Measurements from ENCODE around the gene CDC25B. TPM values are rescaled to one million over a fixed set of nuclear protein-coding genes. Genes with fewer than 3 reads are reported as not detected.
A peak's percentile ranks its signal among the peaks of the same experiment; 100 is the strongest.

Gene CDC25B
- total RNA-seq, 1 donor from 2014 or later = 46.5 TPM

- no peak overlapping the region for H3K27ac Mint-ChIP-seq (ENCODE audit: unreplicated experiment)
- H3K36me3 Mint-ChIP-seq (ENCODE audit: low read depth) = no peaks in the 10 kb centered on the region
- no peaks in the 10 kb centered on the region for H3K27me3 Mint-ChIP-seq (ENCODE audit: low read depth)
- TF ChIP-seq CTCF (conservative IDR thresholded peaks at IDR 0.05) = peak; percentile 73
- peak; percentile 58 for DNase-seq (ENCODE audit: low read depth, low spot score)
- H3K4me3 Mint-ChIP-seq = peak overlapping the region; percentile 97
- peaks cover 29% of the 10 kb centered on the region for H3K4me1 Mint-ChIP-seq
- H3K9me3 Mint-ChIP-seq = no peaks in the 10 kb centered on the region
Observed at GRCh38 chr20:3818155-3819151, 22.3 kb downstream of the CDC25B start.

- no peak for DNase-seq (ENCODE audit: low read depth, low spot score)
- no peaks in the 10 kb centered on the region for H3K36me3 Mint-ChIP-seq (ENCODE audit: low read depth)
- no peaks in the 10 kb centered on the region for H3K9me3 Mint-ChIP-seq
- peak overlapping the region; percentile 81 for H3K27ac Mint-ChIP-seq (ENCODE audit: unreplicated experiment)
- no peaks in the 10 kb centered on the region for H3K27me3 Mint-ChIP-seq (ENCODE audit: low read depth)
- no peak for TF ChIP-seq CTCF (conservative IDR thresholded peaks at IDR 0.05)
- peak overlapping the region; percentile 97 for H3K4me3 Mint-ChIP-seq
- H3K4me1 Mint-ChIP-seq = peaks cover 29% of the 10 kb centered on the region
Observed at GRCh38 chr20:3819411-3820047, 23.4 kb downstream of the CDC25B start.

- DNase-seq (ENCODE audit: low read depth, low spot score) = peak; percentile 94
- TF ChIP-seq CTCF (conservative IDR thresholded peaks at IDR 0.05) = peak; percentile 99
- Mint-ChIP-seq H3K27me3 (ENCODE audit: low read depth) (no peaks in the 10 kb centered on the region), H3K9me3 (no peaks in the 10 kb centered on the region), H3K4me1 (peaks cover 29% of the 10 kb centered on the region), H3K36me3 (ENCODE audit: low read depth) (no peaks in the 10 kb centered on the region), H3K4me3 (peak within 1 kb of the TSS; percentile 97), H3K27ac (ENCODE audit: unreplicated experiment) (peak within 1 kb of the TSS; percentile 100)
Observed at GRCh38 chr20:3820048-3820900, 24.2 kb downstream of the CDC25B start, which contains the start of gene AP5S1. Gene AP5S1, plus strand, starts transcription at chr20:3820547. Its CDS starts 1,571 bp downstream, at chr20:3822118.

GRCh38 chr20:3820901-3821727 lies 25.0 kb downstream of the CDC25B start:
- Mint-ChIP-seq H3K27me3 (ENCODE audit: low read depth) (no peaks in the 10 kb centered on the region), H3K27ac (ENCODE audit: unreplicated experiment) (peak overlapping the region; percentile 100), H3K9me3 (no peaks in the 10 kb centered on the region), H3K36me3 (ENCODE audit: low read depth) (no peaks in the 10 kb centered on the region), H3K4me3 (peak overlapping the region; percentile 97), H3K4me1 (peaks cover 24% of the 10 kb centered on the region)
- no peak for TF ChIP-seq CTCF (conservative IDR thresholded peaks at IDR 0.05)
- DNase-seq (ENCODE audit: low read depth, low spot score) = no peak
